Measurements from ENCODE around the gene STK4.

GRCh38 chr20:45091366-45091765 is 125.1 kb downstream of the STK4 start:
- TF ChIP-seq, protein P1, sequence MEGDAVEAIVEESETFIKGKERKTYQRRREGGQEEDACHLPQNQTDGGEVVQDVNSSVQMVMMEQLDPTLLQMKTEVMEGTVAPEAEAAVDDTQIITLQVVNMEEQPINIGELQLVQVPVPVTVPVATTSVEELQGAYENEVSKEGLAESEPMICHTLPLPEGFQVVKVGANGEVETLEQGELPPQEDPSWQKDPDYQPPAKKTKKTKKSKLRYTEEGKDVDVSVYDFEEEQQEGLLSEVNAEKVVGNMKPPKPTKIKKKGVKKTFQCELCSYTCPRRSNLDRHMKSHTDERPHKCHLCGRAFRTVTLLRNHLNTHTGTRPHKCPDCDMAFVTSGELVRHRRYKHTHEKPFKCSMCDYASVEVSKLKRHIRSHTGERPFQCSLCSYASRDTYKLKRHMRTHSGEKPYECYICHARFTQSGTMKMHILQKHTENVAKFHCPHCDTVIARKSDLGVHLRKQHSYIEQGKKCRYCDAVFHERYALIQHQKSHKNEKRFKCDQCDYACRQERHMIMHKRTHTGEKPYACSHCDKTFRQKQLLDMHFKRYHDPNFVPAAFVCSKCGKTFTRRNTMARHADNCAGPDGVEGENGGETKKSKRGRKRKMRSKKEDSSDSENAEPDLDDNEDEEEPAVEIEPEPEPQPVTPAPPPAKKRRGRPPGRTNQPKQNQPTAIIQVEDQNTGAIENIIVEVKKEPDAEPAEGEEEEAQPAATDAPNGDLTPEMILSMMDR (IDR thresholded peaks at IDR 0.05; ENCODE audit: control extremely low read depth in 1 of 3, insufficient read depth in 1 of 3, low read depth in 1 of 3, low read length in 3 of 3): no peak
- TF ChIP-seq, protein P2, sequence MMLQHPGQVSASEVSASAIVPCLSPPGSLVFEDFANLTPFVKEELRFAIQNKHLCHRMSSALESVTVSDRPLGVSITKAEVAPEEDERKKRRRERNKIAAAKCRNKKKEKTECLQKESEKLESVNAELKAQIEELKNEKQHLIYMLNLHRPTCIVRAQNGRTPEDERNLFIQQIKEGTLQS (IDR thresholded peaks at IDR 0.05; ENCODE audit: insufficient read depth, low read depth, low read length): no peak
- no peak for TF ChIP-seq TEAD4 (IDR thresholded peaks at IDR 0.05; ENCODE audit: low read depth, low read length)
- no peak for TF ChIP-seq SRF (IDR thresholded peaks at IDR 0.05; ENCODE audit: low read depth, low read length)
- no peak for TF ChIP-seq TAF1 (IDR thresholded peaks at IDR 0.05; ENCODE audit: low read depth, low read length)
- no peak for TF ChIP-seq POLR2A (IDR thresholded peaks at IDR 0.05; ENCODE audit: control extremely low read depth in 1 of 2, low read depth in 2 of 2, low read length in 2 of 2)
- TF ChIP-seq POLR2AphosphoS5 (IDR thresholded peaks at IDR 0.05; ENCODE audit: low read depth, low read length): no peak
- no peak for TF ChIP-seq MAX (IDR thresholded peaks at IDR 0.05)
- no peak for TF ChIP-seq RAD21 (IDR thresholded peaks at IDR 0.05 in 1 of 2, conservative IDR thresholded peaks at IDR 0.05 in 1 of 2; ENCODE audit: low read depth in 2 of 2, low read length in 2 of 2)
- TF ChIP-seq CBX5 (IDR thresholded peaks at IDR 0.05; ENCODE audit: low read depth, low read length): no peak

All from H1 (cell line).